HG03064 (cell line): Measurements from ENCODE around the gene PPP1R37.
A peak's percentile ranks its signal among the peaks of the same experiment; 100 is the strongest.

ENCODE experiments used
- ATAC-seq: cut with Tn5 transposase; IDR thresholded peaks from one replicate; pipeline ENCODE4 v1.9.1; 2021; ENCODE audit warnings: low read depth; ENCODE audit not compliant: unreplicated experiment

The PPP1R37 gene

DNA sequence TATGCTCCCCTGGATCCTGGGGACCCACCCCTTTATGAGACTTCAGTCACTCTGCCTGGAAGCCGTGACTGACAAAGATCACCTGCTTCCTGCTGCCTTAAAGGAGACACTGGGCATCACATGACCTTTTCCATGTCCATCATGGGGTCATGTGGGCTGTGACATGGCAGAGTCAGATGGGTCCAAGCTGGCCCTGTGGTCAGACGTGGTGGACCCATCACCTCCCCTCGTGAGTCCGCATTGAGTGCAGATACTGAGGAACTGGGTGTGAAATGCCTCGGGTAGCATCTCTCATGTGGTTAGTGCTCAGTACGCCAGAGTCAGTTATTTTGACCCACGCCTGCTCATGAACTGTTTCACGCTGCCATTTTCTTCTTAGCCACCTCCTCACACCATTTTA is 40.7 kb downstream of the PPP1R37 start:
- ATAC-seq, result no peak

DNA sequence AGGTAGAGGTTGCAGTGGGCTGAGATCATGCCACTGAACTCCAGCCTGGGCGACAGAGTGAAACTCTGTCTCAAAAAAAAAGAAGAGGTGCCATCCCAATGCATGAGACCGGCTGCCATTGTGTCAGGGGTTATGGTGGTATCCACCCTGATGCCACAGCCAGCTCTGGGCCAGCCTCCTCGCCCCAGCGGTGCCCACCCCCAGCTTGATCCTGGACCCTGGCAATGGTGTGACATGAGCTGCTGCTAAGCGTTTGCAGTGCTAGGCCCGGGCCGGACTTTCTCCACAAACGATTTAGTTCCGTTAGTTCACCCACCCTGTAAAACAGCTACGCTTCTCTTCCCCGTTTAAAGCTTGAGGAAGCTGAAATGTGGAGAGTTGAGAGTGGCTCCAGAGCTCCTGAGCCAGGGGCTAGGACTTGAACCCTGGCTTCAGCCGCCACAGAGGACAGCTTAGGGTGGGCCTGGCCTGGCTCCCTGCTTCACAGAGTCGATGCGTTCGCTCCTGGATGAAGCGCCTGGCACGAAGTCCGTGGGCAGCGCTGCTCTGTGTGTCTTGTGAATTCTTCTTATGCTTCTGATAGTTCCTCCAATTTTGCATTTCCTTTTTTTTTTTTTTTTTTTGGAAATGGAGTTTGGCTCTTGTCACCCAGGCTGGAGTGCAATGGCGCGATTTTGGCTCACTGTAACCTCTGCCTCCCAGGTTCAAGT is 42.4 kb downstream of the PPP1R37 start:
- no peak for ATAC-seq

DNA sequence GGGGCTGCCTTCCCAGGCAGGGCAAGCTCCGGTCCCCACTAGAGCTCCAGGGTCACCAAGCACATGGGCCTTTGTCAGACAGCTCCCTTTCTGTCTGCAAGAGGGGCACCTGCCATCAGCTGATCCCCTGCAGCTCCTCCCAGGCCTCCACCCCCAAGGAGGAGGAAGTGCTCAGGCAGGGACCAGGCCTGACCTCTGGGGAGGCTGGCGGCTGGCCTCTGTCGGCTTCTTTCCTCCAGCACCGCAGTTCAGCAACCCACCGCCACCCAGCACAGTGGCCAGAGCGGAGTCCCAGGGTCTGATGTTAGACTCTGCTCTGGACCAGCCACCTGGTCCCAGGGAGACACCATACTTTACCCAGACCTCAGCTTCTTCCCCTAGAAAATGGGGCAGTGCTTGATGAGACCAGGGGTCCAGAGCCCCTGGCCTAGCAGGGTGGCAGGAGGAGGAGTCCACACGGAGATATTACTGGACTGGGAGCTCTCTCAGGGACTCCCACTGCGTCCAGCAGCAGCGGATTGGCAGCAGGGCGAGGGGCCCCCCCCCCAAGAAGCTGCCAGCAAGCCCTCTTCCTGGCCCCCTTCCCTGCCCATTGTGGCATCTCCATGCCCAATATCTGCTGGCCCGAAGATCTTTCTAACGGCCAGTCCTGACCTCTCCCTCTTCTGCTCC is 43.7 kb downstream of the PPP1R37 start:
- no peak for ATAC-seq

DNA sequence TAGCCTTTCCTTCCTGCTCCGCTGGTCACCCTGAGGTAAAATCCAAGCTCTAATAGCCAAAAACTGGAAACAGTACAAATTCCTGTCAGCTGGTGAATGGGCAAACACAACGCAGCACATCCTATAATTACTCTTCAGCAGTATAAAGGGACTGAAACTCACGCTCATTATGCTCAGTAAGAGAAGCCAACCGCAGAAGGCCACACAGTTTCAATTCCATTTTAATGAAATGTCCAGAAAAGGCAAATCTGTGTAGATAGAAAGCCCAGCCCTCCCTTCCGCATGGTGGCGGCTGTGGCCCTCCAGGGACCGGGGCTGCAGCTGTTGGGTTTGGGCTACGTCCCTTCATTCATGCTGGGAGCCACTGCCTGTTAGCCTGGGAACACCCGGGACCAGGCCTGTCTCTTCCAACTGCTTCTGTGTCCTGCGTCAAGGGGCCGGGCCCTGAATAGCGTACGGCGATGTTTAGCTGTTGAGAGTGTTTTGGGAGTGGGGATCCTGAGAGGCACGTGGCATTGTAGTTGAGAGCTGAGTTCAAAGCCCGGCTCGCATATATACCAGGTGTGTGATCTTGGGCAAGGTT is 44.3 kb downstream of the PPP1R37 start:
- peak; percentile 58 for ATAC-seq

DNA sequence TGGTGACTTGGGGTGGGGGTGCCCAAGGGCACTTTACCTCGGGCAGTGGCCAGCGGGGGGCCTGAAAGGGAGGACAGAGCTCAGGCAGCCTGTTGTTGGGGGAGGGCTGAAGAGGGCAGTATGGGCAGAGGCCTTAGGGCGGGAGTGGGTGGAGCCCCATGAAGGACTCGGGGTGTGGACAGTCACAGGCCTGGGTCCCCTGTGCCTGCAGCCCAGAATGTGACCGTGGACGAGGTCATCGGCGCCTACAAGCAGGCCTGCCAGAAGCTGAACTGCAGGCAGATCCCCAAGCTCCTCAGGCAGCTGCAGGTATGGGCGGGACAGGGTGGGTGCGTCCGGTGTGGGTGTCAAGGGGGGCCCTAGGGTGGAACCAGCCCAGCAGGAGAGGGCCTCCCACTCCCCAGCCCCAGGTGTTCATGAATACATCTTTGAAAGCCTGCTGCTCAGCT is 45.3 kb downstream of the PPP1R37 start:
- ATAC-seq, result no peak

DNA sequence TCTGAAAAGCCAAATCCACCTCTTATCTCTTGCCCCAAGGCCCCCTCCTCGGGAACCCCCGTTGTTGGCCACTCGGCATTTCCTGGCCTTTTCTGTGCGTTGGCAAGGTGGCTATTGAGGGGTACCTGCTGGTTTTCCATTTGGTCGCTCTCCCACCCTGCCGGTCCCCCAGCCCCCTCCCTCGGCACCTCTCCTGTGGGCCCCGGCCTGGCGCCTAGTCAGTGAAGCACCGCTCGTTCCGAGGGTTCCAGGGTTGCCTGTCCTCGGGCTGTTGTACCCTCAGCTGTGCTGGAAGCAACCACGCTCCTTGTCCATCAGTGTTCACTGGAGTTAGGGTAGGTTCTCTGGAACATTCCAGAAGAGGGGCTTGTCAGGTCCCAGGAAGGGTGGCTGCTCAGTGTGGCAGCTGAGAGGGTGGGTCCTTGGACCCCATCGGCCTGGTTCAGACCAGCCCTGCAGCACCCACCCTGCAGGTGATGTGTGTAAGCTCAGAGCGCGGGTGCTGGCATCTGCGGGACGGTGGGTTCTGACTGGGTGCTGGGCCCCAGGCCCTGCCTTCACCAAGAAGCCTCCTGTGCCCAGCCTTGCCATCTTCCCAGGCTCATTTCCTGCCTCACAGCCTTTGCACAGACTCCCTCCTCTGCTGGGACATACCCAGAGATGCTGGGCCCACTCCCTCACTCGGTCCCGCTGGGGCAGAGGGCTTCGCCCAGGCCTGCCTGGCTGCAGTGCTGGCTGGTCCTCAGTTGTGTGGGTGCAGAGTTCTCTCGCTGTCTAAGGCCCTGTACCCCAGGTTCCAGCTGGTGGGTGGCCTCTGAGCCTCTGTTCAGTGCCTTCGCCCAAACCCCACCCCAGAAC is 46.5 kb downstream of the PPP1R37 start:
- ATAC-seq, result no peak

DNA sequence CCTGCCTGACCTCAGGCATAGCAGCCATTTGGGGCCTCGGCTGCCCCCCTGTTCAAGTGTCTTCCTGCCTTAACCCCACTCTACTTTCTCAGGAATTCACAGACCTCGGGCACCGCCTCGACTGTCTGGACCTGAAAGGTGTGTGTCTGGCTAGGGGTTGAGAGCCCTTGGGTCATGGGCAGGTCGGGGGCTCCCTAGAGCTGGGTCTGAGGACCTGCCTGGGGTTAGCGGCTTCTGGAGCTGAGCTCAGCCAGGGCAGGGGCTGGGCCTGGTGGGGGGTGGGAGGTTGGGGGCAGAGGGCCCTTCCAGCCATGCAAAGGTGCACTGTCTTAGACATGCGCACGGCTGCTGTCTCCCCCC is 47.1 kb downstream of the PPP1R37 start:
- no peak for ATAC-seq

DNA sequence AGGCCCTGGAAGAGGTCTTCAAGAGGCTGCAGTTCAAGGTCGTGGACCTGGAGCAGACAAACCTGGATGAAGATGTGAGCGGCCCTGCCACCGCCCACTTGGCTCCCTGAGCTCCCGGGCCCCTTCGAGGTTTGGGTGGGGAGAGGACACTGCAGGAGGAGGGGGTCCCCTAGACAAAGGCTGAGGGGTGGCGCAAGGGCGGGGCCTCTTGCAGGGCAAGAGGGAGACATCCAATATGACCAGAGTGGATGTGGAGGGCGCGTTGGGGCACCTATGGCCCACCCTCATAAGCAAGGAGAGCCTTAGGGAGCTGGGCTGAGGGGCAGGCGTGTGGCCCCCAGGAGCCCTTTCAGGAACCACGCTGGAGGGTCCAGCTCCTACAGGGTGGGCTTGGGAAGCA is 47.6 kb downstream of the PPP1R37 start:
- ATAC-seq, result no peak

DNA sequence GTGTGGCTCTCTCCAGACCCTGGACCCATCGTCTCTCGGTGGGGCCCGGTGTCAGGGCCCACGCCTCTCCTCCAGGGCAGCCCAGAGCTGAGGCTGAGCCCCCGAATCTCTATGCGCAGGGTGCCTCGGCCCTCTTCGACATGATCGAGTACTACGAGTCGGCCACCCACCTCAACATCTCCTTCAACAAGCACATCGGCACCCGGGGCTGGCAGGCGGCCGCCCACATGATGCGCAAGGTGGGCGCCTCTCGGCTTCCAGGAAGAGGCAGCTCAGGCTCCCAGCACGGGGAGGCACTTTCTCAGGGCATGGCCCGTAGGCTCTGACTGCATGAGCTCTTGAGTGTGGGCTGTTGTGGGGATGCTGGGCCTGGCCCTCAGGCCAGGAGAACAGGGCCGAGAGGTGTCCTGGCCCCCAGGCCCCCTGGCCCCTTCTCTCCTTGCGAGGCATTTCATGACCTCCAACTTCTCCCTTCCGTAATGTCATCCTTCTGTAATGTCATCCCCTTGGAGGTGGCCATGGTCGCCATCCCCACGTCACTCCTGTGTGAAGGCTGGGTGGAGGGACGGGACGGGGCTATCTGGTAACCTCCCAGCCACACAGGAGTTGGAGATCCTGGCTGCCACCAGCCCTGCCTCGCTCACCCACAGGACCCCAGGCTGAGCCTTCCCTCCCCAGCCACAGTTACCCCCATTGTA is 48.4 kb downstream of the PPP1R37 start:
- ATAC-seq, result no peak

DNA sequence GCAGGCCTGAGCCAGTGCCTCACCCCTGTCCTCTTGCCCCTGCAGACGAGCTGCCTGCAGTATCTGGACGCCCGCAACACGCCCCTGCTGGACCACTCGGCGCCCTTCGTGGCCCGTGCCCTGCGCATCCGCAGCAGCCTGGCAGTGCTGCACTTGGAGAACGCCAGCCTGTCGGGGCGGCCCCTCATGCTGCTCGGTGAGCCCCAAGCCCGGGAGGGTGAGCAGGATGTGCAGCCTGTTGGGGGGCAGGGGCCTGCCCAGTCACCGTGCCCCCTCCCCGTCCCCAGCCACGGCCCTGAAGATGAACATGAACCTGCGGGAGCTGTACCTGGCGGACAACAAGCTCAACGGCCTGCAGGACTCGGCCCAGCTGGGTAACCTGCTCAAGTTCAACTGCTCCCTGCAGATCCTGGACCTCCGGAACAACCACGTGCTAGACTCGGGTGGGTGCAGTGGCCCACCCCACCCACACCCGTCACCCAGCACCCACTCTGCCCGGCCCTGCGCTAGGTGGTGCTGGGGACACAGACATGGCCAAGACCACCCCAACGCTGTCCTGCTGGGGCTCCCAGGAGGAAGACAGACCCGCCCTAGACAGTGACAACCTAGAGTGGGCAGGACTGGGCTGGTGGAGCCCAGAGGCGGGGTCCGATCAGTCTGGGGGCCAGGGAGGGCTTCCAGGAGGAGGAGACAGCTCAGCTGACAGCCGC is 49.2 kb downstream of the PPP1R37 start:
- ATAC-seq, result no peak

DNA sequence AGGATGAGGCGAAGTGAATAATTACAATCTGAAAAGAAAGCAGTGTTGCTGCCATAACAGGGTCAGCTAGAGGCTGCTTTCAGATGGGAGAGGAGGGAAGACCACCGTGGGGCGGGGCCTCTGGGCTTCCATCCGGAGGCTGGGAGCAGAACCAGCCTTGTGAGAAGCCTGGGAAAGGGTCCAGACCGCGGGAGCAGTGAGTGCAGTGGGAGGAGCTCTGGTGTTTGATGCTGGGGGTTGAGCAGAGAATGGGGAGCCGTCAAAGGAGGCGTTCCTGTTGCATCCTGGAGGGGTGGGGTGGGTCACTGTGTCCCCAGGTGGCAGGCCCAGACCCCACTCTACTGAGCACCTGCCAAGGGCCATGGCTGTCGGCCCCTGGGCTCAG is 49.7 kb downstream of the PPP1R37 start:
- no peak for ATAC-seq

DNA sequence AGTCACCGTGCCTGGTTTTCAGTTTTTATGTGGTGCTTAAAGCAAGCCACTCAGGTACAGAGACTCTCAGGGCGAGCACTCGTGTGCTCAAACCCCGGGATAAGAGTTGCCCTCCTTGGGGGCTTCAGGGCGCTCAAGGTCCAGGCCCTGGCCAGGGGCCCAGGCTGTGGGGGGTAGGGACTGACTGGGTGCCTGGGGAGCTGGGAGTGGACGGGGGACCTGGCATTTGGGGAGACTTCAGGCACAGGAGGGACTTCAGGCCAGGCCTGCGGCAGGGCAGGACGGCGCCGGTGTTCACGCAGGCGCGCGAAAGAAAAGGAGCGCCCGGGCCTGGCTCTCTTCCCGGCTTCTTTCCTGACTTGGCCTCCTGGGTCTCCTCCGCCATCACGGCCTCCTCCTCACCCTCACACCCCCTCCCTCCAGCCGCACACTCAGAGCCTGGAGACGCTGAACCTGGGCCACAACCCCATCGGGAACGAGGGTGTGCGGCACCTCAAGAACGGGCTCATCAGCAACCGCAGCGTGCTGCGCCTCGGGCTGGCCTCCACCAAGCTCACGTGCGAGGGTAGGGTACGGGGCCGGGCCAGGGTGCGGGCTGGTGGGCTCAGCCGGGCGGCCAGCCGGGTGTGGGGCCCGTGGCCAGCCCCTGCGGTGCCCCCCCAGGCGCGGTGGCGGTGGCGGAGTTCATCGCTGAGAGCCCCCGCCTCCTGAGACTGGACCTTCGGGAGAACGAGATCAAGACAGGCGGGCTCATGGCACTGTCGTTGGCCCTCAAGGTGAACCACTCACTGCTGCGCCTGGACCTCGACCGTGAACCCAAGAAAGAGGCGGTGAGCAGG is 51.7 kb downstream of the PPP1R37 start:
- ATAC-seq, result no peak

DNA sequence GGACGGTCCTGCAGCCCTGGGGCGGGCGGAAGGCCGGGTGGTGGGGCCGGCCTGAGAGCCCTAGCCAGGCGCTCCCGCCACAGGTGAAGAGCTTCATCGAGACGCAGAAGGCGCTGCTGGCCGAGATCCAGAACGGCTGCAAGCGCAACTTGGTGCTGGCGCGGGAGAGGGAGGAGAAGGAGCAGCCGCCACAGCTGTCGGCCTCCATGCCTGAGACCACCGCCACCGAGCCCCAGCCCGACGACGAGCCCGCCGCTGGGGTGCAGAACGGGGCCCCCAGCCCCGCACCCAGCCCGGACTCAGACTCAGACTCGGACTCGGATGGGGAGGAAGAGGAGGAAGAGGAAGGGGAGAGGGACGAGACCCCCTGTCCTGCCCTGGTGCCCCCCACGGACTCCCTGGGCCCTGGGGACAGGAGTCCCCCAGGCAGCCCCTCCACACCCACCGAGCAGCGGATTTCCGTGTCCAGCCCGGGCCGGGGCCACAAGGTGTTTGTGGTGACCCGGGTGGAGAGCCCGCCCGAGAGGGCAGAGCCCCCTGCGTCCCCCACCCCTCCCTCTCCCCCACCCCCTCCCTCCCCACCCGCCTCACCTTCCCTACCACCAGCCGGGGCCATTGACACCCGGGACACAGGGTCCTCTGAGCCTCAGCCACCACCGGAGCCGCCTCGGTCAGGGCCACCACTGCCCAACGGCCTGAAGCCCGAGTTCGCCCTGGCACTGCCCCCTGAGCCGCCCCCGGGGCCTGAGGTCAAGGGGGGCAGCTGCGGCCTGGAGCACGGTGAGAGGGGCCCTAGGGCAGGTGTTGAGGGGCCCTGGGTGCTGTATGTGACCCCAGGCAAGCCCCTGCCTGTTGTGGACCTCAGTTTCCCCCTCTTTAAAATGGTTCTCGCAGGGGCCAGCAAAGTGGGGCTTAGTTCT is 52.6 kb downstream of the PPP1R37 start:
- no peak for ATAC-seq

DNA sequence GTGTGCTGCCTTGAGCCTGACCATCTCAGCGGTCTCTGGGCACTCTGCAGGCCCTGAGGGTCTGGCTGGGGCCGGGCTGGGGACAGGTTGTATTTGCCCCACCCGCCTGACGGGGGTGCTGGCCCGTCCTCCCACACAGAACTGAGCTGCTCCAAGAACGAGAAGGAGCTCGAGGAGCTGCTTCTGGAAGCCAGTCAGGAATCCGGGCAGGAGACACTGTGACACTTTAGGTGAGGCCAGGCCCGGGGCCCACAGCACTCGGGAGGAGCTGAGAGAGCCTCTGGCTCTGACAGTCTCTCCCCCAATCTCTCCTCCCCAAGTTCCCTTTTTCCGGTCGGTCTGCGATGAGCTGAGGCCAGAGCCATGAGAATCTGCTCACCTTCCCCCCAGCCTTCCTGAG is 53.3 kb downstream of the PPP1R37 start:
- ATAC-seq, result no peak

DNA sequence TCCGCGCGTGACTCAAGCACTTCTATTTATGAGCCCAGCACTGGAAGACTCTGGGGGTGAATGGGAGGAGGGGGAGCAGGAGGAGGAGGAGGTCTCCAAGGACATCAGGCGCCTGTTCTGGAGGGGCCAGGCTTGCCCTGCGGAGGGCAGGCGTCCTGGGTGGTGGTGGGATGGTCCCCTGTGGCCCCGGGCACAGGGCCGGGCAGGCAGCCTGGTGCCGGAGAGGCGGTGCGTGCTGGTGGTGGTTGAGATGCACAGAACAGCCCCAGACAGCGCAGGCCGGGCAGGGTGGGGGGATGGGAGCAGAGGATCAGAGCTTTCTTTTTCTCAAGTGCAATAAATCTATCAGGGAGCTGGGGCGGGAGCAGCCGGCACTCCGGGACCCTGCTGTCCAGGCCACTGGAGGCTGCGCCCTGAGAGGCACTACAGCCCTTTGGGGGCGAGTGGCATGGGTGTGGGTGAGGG is 53.8 kb downstream of the PPP1R37 start:
- no peak for ATAC-seq

DNA sequence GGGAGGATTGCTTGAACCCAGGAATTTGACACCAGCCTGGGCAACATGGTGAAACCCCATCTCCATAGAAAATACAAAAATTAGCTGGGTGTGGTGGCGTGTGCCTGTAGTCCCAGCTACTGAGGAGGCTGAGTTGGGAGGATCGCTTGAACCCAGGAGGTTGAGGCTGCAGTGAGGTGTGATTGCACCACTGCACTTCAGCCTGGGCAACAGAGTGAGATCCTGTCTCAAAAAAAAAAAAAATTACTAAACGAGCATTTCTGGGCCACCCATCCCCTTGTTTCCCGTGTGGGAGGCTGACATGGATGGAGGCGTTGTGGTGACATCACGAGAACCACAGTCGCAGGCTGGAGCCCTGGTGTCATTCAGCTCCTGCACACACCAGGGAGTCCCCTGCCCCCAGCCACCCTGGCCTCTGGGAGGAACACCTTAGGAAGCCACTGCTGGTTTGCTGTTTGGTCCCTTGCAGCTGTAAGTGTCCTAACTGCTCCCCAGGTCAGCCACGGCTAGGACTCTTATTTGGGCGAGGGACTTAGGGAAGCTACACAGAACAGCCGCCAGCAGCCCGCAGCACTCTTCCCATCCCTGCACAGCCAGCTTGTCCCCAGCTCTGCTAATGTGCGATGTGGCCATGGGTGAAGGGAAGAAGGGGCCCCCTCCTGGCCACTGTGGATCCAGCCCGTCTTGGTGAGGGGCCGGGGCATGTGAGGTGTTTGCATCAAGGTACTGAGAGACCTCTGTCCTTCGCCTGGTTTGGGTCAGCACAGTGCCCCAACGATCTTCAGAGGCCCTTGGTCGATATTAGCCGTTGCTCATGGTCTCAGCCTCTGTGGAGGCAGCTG is 55.1 kb downstream of the PPP1R37 start:
- no peak for ATAC-seq

DNA sequence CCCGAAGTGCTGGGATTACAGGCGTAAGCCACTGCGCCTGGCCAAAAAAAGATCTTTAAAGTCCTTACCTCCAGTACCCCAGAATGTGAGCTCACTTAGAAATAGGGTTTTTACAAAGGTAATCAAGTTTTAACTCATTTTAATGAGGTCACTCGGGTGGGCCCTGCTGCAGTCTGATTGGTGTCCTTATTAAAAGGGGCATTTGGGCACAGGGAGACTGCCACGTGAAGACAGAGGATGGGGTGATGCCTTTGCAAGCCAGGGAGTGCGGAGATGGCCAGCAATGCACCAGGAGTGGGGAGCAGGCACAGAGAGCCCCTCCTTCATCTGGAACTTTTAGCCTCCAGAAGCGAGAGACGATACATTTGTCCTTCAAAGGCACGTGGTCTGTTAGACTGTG is 56.1 kb downstream of the PPP1R37 start:
- no peak for ATAC-seq
